Amygdala (tissue), 56 donors: ENCODE results near the gene NFIC.
A peak's percentile ranks its signal among the peaks of the same experiment; 100 is the strongest.
"Not testable (repeated sequence)": the region's sequence is repeated elsewhere in the genome, so short reads cannot be mapped to it uniquely, and the experiment has no call there.

ENCODE experiments used
- DNase-seq, 56 donors: peaks; one replicate each; lab custom pipeline; 2025; lab: John Stamatoyannopoulos, UW

Gene NFIC

DNA sequence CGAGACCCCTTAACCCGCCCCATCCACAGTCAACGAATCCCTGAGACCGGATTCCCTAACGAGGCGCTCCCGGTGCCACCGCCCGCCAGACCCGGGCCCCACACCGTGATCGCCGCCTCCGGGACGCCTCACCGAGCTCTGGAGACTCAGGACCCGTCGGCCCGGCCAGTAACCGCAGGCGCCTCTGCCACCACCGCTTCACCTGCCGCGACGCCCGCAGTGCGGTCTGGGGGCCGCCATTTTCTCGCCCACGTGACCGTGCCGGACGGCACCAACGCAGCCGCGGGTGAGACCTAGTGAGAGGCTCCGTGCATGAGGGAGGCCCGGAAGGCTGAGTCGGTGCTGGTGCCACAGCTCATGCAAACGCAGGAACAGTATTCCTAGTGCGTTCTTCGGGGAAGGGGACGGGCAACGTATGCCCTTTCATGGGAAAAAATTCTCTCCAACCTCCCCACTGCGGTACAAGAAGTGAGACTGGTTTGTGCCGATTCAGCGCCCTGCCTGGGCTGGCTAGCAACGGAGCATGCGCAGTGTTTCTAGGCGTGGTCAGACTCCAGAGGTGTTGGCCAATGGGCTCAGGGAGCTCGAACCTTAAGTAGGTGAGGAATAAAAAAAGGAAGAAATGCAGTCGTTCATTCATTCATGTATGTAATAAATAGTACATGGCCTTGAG is 134.2 kb downstream of the NFIC start, which contains the start of gene DOHH:
Gene DOHH, minus strand, starts transcription at position 246 of the 673 bp plus-strand sequence. CDS start 3,860 bp downstream, outside the sequence.
- DNase-seq, result peak; percentile 66 to 99 (median 92)

DNA sequence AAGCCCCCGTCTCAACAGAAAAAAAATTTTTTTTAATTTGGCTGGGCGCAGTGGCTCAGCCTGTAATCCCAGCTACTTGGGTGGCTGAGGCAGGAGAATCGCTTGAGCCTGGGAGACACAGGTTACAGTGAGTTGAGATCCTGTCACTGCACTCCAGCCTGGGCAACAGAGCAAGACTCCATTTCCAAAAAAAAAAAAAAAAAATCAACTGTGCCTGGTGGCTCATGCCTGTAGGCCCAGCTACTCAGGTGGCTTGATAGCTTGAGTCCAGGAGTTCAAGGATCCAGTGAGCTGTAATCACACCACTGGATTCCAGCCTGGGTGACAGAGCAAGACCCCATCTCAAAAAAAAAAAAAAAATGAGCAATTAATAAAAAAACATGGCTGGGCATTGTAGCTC is 135.4 kb downstream of the NFIC start:
- DNase-seq, result no peak

DNA sequence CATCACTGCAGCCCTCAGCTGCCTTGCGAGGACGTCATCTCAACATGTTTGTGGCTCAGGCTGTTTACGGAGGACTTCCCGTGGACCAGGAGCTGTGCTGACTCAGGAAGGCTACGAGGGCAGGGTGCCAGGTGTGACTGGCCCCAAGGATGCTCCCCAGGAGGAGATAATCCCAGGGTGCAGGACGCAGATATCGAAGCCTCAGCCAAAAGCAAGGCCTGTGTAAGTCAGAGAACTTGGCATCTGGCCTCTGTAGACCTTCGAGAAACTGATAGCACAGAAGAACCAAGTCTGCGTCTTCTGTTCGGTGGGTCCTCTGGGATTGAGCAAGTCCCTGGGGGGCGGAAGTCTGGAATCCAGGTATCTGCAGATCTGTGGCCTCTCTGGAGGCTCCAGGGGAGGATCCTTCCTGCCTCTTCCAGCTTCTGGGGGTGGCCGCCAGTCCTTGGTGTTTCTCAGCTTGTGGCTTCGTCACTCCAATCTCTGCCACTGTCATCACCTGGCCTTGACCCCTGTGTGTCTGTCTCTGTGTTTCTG is 136.7 kb downstream of the NFIC start:
- no peak for DNase-seq

DNA sequence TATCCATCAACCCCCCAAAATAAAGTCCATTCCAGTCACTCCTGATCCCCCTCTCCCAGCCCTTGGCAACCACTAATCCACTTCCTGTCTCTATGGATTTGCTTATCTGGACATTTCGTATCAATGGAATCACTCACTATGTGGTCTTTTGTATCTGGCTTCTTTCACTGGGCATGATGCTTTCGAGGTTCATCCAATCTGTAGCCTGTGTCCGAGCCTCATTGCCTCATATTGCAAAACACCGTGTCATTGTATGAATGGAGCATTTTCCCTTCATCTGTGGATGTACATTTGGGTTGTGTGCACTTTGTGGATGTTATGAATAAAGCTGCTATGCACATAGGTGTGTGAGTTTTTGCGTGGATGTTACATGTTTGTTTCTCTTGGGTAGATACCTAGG is 138.4 kb downstream of the NFIC start:
- DNase-seq, result no peak

DNA sequence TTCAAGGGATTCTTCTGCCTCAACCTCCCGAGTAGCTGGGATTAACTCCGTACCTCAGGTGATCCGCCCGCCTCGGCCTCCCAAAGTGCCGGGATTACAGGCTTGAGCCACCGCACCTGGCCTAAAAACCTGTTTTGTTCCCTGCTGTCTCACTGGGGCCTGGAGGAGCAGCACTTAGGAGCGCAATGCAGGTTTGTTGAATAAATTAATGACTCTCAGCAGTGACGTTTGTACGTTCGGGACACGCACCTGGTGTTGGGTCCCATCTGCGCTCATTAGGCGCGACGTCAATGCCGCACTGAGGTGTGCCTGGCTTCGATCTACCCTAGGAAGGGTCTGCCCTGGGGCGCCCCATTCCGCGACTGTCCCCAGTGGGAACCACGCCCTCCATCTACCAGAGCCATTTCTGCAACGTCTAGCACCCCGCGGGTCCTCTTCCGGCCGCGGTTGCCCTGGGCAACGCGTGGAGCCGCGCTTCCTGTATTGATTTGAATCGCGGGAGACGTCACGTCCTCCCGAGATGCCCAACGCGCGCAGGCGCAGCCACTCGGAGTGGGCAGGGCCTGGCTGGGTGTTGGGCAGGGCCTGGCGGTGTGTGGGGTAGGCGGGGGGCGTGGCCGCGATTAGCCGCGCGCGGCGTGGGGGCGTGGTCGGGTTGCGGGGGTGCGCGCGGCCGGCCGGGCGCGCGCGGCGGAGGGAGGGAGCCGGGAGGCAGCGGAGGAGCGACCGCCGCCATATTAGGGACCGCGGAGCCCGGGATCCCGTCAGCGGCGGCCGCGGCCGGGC is 139.4 kb downstream of the NFIC start, which contains the start of gene FZR1:
Gene FZR1, plus strand, starts transcription at position 714 of the 786 bp plus-strand sequence. CDS start 16,679 bp downstream, outside the sequence.
- DNase-seq, result peak; percentile 89 to 100 (median 98)

DNA sequence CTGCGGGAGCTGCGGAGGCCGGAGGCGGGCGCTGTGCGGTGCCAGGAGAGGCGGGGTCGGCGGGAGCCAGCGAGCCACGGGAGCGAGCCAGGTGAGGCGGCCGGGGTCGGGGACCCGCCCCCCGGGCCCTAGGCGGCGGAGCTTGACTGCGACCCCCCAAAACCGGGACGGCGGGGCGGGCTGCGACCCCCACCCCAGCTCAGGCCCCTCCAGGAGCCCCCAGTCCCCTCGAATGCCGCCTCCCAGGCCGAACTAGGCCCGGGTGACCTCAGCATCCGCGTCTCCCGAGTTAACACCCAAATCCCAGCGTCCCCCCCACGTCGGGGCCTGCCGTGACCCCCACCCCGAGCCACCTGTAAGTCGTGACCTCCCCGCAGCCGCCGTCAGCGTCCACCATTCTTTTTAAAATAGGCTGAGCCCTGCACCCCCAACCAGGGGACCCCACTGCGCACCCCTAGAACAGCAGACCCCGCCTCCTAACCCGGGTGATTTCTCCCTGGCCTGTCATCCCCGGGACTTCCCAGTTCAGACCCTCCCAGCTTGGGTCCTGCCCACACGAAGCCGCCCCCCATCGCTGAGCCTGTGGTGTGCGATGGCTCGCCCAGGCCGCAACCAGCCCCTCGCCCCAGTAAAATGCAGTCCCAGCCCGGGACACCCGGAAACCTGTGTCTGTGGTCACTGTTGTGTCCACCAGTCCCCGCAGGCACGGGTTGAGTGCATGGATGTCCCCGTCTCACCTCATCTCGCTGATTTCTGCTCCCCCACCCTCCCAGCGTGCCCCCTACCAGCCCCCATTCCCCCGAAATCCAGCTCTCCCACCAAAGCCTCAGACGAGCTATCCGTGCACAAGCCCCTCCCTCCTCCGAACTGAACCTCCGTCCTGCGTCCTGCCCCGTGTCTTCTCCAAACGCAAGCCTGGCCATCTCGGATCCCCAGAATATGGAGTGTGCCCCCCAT is 140.3 kb downstream of the NFIC start:
- DNase-seq, result peak in 11 of 56 donors; percentile 14 to 57 (median 31)

DNA sequence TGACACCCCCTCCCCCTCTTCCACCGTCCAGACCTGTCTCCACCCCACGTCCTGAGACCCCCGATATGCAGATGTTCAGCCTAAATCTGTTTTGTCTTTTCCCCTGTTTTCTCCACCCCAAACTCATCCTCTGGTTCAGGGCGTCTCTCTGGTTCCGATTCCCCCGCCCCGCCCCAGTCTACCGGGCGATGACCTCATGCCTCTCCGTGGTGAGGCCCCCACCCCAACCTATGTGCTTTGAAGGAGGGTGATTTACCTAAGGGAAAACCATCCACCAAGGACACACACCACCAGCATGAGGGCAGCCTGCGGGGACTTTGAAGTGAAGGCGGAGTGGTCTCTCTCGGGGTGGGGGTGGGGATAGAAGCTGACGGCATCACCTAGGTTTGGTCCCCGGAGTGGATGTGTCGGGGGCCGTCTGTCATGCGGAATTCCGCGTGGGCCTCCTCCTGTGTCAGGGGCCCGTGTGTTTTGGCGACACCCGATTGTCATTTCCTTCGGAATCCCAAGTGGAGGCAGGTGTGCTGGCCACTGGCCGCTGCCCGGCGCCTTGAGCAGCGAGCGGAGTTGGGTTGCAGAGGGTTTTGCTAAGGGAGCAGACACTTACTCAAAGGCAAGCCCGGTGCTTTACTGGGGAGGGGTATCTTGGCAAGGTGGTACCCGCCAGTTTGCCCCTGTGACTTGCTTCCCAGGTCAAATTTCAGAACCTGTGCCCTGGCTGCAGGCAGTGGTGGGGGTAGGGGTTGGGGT is 141.2 kb downstream of the NFIC start:
- DNase-seq, result peak in 7 of 56 donors; percentile 2 to 48 (median 14)

DNA sequence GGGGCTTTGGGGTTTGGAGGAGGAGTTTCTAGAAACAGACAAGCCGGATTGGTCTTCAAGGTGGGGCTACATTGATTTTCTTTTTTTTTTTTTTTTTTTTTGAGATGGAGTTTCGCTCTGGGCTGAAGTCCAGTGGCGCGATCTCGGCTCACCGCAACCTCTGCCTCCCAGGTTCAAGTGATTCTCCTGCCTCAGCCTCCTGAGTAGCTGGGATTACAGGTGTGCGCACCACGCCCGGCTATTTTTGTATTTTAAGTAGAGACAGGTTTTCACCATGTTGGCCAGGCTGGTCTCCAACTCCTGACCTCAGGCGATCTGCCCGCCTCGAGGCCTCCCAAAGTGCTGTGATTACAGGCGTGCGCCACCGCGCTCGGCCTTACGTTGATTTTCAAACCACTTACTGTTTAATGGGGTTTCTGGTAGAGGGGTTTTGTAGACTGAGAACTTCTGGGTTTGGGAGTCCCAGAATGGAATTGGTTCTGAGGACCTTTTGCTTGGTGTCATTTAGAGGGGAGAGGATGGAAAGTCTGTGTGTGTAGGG is 141.8 kb downstream of the NFIC start:
- DNase-seq, result not testable (repeated sequence)

DNA sequence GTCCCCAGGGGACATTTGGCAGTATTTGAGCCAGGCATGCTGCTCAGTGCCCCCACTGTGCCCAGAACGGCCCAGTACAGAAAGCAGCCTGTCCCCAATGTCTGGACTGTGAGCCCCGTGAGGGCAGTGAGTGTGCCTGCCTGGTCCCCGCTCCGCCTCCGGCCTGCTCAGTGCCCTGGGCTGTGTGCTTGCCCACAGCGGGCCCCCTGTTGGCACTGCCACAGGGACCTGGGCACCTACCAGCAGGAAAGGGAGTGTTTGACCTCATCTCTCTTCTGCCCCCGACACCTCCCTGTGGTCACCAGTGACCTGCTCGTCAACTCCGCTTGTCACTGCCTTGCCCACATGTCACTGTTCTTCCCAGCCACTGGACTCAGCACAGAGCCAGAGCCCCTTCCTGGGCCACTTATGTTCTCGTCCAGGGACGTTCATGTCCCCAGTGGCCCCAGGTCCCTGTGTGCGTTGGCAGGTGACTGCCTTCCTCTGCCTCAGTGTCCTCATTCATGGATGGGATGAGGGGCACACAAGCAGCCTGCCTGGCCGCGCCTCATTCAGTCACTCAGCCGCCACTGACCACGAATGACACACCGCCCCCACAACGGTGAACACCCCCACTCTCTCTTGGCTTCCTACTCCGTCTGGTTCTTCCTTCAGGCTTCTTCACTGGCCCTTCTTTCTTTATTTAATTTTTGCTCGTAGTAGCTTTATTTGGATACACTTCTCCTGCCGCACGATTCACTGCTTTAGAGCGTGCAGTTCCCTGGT is 142.6 kb downstream of the NFIC start:
- DNase-seq, result peak in 1 of 56 donors; percentile 6

DNA sequence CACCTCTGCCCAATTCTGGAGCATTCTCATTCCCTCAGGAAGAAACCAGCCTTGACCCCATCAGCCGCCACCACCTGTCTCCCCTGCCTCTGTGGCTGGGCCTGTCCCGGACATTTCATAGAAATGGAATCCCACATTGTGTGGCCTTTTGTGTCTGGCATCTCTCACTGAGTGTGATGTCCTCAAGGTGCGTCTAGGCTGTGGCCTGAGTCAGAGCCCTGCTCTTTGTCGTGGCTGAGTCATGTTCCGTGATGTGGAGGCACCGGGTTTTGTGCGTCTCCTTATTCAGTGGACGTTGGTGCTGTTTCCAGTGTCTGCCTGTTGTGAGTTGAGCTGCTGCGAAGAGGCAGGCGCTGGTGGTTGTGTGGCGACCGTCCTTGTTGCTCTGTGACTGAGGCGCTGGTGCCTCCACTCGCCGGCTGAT is 143.2 kb downstream of the NFIC start:
- DNase-seq, result peak in 2 of 56 donors; percentile 2 to 13

DNA sequence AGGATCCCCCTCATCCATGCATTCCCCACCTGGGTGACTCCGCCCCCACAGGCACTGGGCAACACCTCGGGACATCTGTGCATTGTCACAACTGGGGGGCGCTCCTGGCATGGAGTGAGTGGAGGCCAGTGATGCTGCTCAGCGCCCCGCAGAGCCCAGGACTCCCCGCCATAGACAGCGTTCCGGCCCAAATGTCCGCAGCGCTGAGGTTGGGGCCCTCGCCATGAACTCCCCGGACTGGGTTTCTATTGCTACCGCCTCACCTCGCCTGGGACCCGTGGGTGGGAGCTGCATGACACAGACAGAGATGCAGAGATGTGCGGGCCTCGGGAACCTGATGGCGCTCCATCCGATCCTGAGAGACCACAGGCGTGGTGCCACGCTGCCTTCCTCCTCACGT is 144.3 kb downstream of the NFIC start:
- DNase-seq, result no peak

DNA sequence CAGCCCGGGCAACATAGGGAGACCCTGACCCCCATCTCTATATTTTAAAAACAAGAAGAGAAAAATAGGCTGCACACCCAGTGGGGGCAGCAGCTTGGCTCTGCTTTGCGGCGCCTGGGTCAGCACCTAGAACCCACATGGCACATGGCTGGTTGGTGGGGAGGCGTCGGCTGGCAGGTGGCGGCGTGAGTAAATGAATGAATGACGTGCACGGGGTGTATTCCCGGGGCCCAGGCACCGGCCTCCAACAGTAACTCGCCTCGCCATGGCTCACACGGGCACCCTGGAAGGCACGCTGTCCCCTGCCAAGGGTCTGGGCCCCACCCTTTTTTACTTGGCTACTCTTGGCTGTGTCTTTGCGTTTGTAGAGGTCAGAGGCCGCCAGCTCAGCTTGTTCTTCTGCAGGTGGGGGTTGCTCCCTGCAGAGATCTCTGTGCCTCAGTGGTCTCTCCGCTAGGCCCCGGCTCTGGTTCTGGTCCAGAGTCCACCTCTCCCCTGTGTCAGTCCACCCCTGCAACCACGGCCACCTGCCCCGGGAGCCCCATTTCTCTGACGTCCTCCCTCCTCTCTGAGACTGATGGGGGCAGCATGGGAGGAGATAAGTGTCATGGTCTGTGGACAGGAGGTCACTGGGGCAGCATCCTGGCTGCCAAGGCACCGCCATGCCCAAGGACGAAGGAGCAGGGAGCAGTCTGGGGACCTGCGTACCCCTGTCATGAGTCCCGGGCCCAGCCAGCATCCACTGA is 145.3 kb downstream of the NFIC start:
- no peak for DNase-seq

DNA sequence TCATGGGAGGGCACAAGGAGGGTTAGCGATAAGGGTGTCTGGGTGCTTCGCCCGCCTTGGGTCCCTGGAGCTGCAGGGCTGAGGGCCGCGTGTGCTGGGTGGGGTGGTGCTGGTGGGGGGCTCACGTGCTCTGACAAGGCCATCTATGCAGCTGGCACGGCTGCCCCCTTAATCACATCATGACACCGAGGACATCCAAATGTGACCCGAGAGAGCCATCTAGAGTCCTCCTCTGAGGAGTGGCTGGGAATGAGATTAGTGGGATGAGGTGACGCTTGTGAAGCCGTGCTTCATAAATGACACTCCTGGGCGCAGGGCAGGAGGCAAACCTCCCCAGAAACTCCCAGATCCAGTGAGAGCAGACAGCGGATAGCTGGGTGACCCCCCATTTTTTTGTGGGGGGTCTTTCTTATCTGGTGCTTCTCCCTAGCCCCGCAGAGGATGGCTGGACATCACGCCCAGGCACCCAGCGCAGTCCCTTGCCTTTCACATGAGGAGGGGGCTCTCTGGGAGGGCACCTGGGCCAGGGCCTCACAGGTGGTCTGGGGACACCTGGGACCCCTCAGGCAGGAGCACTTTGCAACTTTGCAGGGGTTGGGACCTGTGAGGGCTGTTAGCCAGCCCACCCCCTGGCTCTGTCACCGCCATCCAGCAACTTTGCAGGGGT is 146.3 kb downstream of the NFIC start:
- DNase-seq, result peak in 12 of 56 donors; percentile 15 to 70 (median 30)

DNA sequence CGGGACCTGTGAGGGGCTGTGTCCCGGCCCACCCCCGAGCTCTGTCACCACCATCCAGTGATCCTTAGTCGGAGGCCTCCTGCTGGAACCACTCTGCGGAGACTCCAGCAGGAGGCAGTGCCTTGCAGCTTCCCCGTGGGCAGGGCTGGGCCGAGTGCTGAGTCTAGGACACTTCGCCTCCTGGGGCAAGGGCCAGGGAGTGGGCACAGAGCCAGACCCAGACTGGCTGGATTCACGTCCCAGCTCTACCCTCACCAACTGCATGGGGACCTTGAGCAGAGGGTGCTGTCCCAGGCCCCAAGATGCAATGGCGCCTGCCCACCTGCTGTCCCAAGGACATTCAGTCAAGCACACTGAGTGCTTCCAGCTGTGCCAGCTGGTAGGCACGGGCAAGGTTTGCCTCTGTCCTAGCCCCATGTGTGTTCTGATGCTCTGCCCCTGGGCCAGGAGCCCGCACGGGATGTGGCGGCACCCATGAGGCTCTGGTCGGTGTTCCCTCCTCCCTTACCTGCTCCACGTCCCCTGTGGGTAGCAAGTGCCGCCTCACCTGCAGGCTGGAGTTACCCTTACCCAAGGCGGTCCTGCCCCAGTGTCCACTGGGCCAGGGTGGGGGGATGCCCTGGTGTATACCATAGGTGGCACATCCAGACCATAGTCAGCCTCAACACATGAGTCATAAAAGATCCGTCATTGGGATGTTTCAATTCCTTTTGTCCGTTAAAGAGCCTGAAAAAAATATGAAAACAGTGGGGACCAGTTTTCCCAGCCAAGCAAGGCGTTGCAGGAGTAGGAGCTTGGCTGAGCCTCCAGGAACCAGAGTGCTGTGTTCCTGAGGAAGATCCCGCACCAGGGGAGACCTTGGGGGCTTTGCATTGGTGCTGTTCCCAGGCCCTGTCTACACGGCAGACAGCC is 147.1 kb downstream of the NFIC start:
- peak in 5 of 56 donors; percentile 22 to 41 (median 29) for DNase-seq

DNA sequence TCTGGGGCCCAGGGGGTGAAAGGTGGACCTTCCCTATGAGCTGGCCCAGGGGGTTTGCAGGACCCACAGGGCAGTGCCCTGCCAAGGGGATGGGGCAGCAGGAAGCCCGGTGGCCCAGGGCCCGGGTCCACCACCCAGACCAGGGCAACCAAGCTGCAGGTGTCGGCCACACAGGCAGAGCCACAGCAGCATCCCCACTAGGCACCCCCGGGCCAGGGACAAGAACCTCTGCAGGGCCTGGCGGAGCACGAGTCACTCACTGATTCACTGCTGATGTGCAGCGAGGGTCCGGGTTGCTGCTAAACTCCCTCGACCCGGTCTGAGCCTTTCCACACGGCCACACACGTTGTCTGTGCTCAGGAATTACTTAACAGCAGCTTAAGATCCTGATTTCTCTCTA is 148.5 kb downstream of the NFIC start:
- DNase-seq, result no peak

DNA sequence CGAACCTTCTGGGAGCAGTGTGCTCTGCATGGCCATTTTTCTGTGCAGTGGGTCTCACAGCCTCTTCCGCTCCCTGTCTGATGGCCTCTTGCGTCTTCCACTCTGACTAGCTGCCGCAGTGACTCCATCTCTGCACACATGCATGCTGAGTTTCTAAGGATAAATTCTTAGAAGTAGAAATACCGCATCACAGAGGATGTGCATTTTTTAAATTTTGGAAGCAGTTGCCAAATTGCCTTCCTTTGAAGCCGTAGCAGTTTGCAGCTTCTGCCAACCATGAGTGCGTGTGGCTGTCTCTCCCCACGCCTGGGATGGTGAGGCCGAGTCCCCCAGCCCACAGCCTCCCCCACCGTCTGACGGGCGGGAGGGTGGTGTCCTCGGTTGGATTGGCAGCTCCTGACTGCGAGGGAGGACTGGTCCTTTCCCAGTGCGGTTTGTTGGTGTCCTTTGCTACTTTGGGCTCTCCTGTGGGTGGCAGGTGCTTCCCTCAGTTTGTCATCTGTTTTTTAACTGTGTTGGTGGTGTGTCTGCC is 149.6 kb downstream of the NFIC start:
- DNase-seq, result peak in 4 of 56 donors; percentile 3 to 34 (median 16)
